ENCODE measurements around the gene CFAP45. TPM values are rescaled to one million over a fixed set of nuclear protein-coding genes. Genes with fewer than 3 reads are reported as not detected.

CFAP45 gene
- total and polyA plus RNA-seq, 2 of the 8 experiments (the other 6 are each of a cell fraction or from before 2014, with no cell fraction given), result 0.05 TPM; not detected in 1

- TF ChIP-seq, protein P1, sequence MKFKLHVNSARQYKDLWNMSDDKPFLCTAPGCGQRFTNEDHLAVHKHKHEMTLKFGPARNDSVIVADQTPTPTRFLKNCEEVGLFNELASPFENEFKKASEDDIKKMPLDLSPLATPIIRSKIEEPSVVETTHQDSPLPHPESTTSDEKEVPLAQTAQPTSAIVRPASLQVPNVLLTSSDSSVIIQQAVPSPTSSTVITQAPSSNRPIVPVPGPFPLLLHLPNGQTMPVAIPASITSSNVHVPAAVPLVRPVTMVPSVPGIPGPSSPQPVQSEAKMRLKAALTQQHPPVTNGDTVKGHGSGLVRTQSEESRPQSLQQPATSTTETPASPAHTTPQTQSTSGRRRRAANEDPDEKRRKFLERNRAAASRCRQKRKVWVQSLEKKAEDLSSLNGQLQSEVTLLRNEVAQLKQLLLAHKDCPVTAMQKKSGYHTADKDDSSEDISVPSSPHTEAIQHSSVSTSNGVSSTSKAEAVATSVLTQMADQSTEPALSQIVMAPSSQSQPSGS (IDR thresholded peaks at IDR 0.05; ENCODE audit: low read length), result no peak
Observed at GRCh38 chr1:159861218-159861617, 38.7 kb downstream of the CFAP45 start (continued).

All from H1 (cell line).